B cell (primary cell): Measurements from ENCODE around the gene GXYLT1. TPM values are rescaled to one million over a fixed set of nuclear protein-coding genes. Genes with fewer than 3 reads are reported as not detected.
A peak's percentile ranks its signal among the peaks of the same experiment; 100 is the strongest.
"Not testable (repeated sequence)": the region's sequence is repeated elsewhere in the genome, so short reads cannot be mapped to it uniquely, and the experiment has no call there.

ENCODE experiments used
- ATAC-seq: fragments of 200-7000 bp; cut with Tn5 transposase; one replicate; pipeline ENCODE4 v1.10.0; 2021; ENCODE audit warnings: low read depth, mild to moderate bottlenecking, moderate number of reproducible peaks, moderate library complexity
- CTCF ChIA-PET: fragments of 350-600 bp; sonication (Branson Sonifier 250); formaldehyde crosslinking; loops from one replicate; lab custom pipeline; 2021; ENCODE audit warnings: antibody characterized with exemption, inconsistent platforms; lab: Charles Lee
- POLR2A ChIA-PET: fragments of 350-600 bp; sonication (Branson Sonifier 250); formaldehyde crosslinking; loops from one replicate; lab custom pipeline; 2021; ENCODE audit warnings: antibody characterized with exemption; lab: Charles Lee
- DNase-seq: peaks from one replicate; pipeline ENCODE4 v3.0.0; 2013
- H2AFZ ChIP-seq: 2 replicates; pipeline ENCODE4 v1.6.1; 2012; ENCODE audit warnings: mild to moderate bottlenecking, low read depth, low read length; ENCODE audit not compliant: insufficient read depth, poor library complexity, severe bottlenecking
- H3K27ac ChIP-seq, 2 donors: 1 replicate in 1 of 2; 2 replicates in 1 of 2; pipeline ENCODE4 v1.5.1; 2012 to 2013; ENCODE audit warnings: low read length in 2 of 2, mild to moderate bottlenecking in 2 of 2, moderate library complexity in 1 of 2
- H3K27me3 ChIP-seq, 4 experiments: fragments of 200-600 bp in 1 of 4; sonication (generic) in 1 of 4; replicated peaks in 1 of 4; 1 replicate in 2 of 4; 2 replicates in 2 of 4; pipeline versions ENCODE4 v1.6.1 to v1.7.0; 2013 to 2016; ENCODE audit warnings: low read length in 3 of 4, mild to moderate bottlenecking in 2 of 4, mixed read lengths in 1 of 4, moderate library complexity in 1 of 4; ENCODE audit not compliant: insufficient read depth in 4 of 4, control insufficient read depth in 3 of 4; ENCODE audit errors: control extremely low read depth in 1 of 4
- H3K36me3 ChIP-seq, 2 experiments: replicated peaks in 1 of 2; 1 replicate in 1 of 2; 2 replicates in 1 of 2; pipeline versions ENCODE4 v1.6.1 to v1.7.1; 2013; ENCODE audit warnings: low read length in 1 of 2; ENCODE audit not compliant: insufficient read depth in 2 of 2, control insufficient read depth in 1 of 2; ENCODE audit errors: control extremely low read depth in 1 of 2, extremely low read depth in 1 of 2
- H3K4me1 ChIP-seq, 2 donors: fragments of 200-600 bp in 1 of 2; sonication (generic) in 1 of 2; 1 replicate in 1 of 2; 2 replicates in 1 of 2; pipeline versions ENCODE4 v1.5.1 to v1.6.1; 2013 to 2017; ENCODE audit warnings: low read length in 2 of 2; ENCODE audit not compliant: control insufficient read depth in 2 of 2, insufficient read depth in 2 of 2
- H3K4me2 ChIP-seq: replicated peaks from 2 replicates; pipeline ENCODE3; 2012; ENCODE audit warnings: mild to moderate bottlenecking, low read depth, low read length; ENCODE audit not compliant: poor library complexity, severe bottlenecking
- H3K4me3 ChIP-seq, 5 experiments: fragments of 200-600 bp in 1 of 5; sonication (generic) in 1 of 5; 1 replicate in 3 of 5; 2 replicates in 2 of 5; pipeline versions ENCODE4 v1.5.1 to v1.7.0; 2011 to 2016; ENCODE audit warnings: low read length in 4 of 5, mild to moderate bottlenecking in 4 of 5, low read depth in 2 of 5, control low read depth in 1 of 5, moderate library complexity in 1 of 5; ENCODE audit not compliant: insufficient read depth in 1 of 5; ENCODE audit errors: control extremely low read depth in 1 of 5, extremely low read depth in 1 of 5
- H3K79me2 ChIP-seq: fragments of 200-600 bp; sonication (generic); one replicate; pipeline ENCODE4 v1.6.0; 2016; ENCODE audit warnings: low read length; ENCODE audit not compliant: control insufficient read depth, insufficient read depth
- H3K9ac ChIP-seq: fragments of 200-600 bp; sonication (generic); 2 replicates; pipeline ENCODE4 v1.6.1; 2017; ENCODE audit warnings: mild to moderate bottlenecking, low read length, moderate library complexity
- H3K9me3 ChIP-seq, 3 donors: one replicate each; pipeline versions ENCODE4 v1.6.1 to v1.7.1; 2013; ENCODE audit warnings: low read length in 2 of 3; ENCODE audit not compliant: control insufficient read depth in 2 of 3, insufficient read depth in 1 of 3; ENCODE audit errors: control extremely low read depth in 1 of 3
- H4K20me1 ChIP-seq: 2 replicates; pipeline ENCODE4 v1.6.0; 2012; ENCODE audit warnings: mild to moderate bottlenecking, low read length; ENCODE audit not compliant: insufficient read depth, control insufficient read depth, poor library complexity, severe bottlenecking
- H3K27ac Mint-ChIP-seq: one replicate; pipeline ENCODE4 v1.8.0; 2021; ENCODE audit warnings: mixed read lengths
- H3K27me3 Mint-ChIP-seq: one replicate; pipeline ENCODE4 v1.8.0; 2021; ENCODE audit warnings: mixed read lengths
- H3K4me1 Mint-ChIP-seq: one replicate; pipeline ENCODE4 v1.8.0; 2021; ENCODE audit warnings: mixed read lengths
- H3K4me3 Mint-ChIP-seq: one replicate; pipeline ENCODE4 v1.8.0; 2021; ENCODE audit warnings: mixed read lengths
- H3K9me3 Mint-ChIP-seq: one replicate; pipeline ENCODE4 v1.8.0; 2022; ENCODE audit warnings: mixed read lengths; ENCODE audit not compliant: insufficient read depth
- CTCF ChIP-seq: fragments of 200-600 bp; IDR thresholded peaks from one replicate; pipeline ENCODE4 v1.8.0; 2022; ENCODE audit warnings: antibody characterized with exemption, mild to moderate bottlenecking
- EZH2 ChIP-seq: IDR thresholded peaks from 2 replicates; pipeline ENCODE4 v1.6.1; 2012; ENCODE audit warnings: borderline replicate concordance, low read depth, mild to moderate bottlenecking, moderate library complexity, low read length; ENCODE audit not compliant: insufficient read depth, poor library complexity, severe bottlenecking
- WGBS: methylation state at CpG from one replicate; pipeline ENCODE4 v1.1.5; 2013; ENCODE audit warnings: missing lambda C conversion rate; ENCODE audit not compliant: insufficient coverage; 5-methylcytosine and 5-hydroxymethylcytosine counted together
- intact Hi-C: fragments of 100-400 bp; cut with micrococcal nuclease; formaldehyde crosslinking; loops from one replicate; pipeline ENCODE4 v1.10.0; 2022
- polyA plus RNA-seq: library from polyadenylated mRNA; depleted of rRNA; stranded (reverse); fragments of >200 nt; gene quantifications from 2 replicates; pipeline ENCODE4 v1.2.3, GENCODE V29; 2012
- total RNA-seq, 2 donors: library from RNA; stranded (reverse); fragments of 120-200 nt in 1 of 2; gene quantifications; 1 replicate in 1 of 2; 2 replicates in 1 of 2; pipeline versions ENCODE4 v1.2.3 to v1.2.4, GENCODE V29; 2013 to 2022

GXYLT1 gene
- total and polyA plus RNA-seq, 2 donors (not counting 1 experiment from before 2014, with no cell fraction given), result 2.0 to 9.4 TPM

- H4K20me1 ChIP-seq, result no peaks in the 10 kb centered on the region
- Mint-ChIP-seq H3K27ac (no peak overlapping the region), H3K4me3 (no peak overlapping the region), H3K4me1 (peaks cover 33% of the 10 kb centered on the region), H3K27me3 (no peaks in the 10 kb centered on the region), H3K9me3 (no peaks in the 10 kb centered on the region)
- H3K4me2 ChIP-seq, result no peak overlapping the region
- no peaks in the 10 kb centered on the region for H3K27me3 ChIP-seq
- H3K4me1 ChIP-seq, result peaks cover 21 to 26% of the 10 kb centered on the region in 2 donors
- intact Hi-C loops, result no loop called here
- no peak for DNase-seq
- H3K79me2 ChIP-seq, result peaks cover 23% of the 10 kb centered on the region
- H3K9me3 ChIP-seq, result no peaks in the 10 kb centered on the region
- peak overlapping the region in 1 of 2 donors; percentile 19 for H3K27ac ChIP-seq
- no peak overlapping the region for H3K4me3 ChIP-seq
- TF ChIP-seq CTCF (no peak), EZH2 (no peak)
- CTCF ChIA-PET, result no interaction called here
- POLR2A ChIA-PET, result no interaction called here
- H2AFZ ChIP-seq, result no peak overlapping the region
- H3K36me3 ChIP-seq, result peaks cover 1 to 6% of the 10 kb centered on the region in 2 experiments
- no peak for ATAC-seq
- no peak overlapping the region for H3K9ac ChIP-seq
These were observed 45.7 kb upstream of the GXYLT1 start for GRCh38 chr12:42190376-42190775.

- H3K27ac ChIP-seq, H3K9ac ChIP-seq, H3K27me3 Mint-ChIP-seq, H3K9me3 ChIP-seq, H4K20me1 ChIP-seq, H3K36me3 ChIP-seq, H3K4me3 Mint-ChIP-seq, POLR2A ChIA-PET, H3K9me3 Mint-ChIP-seq, intact Hi-C loops, H3K4me3 ChIP-seq, H3K27ac Mint-ChIP-seq, H3K4me2 ChIP-seq, H2AFZ ChIP-seq, DNase-seq, H3K27me3 ChIP-seq, ATAC-seq, CTCF ChIA-PET: not testable (repeated sequence)
- H3K4me1 Mint-ChIP-seq, result peaks cover 41% of the 10 kb centered on the region
- peaks cover 21 to 26% of the 10 kb centered on the region in 2 donors for H3K4me1 ChIP-seq
- peaks cover 36% of the 10 kb centered on the region for H3K79me2 ChIP-seq
- WGBS, result no CpG with 5 or more reads among the region's 3 CpGs
These were observed 43.6 kb upstream of the GXYLT1 start for GRCh38 chr12:42188275-42188674.
